Adrenal gland (tissue), 5 donors: Measurements from ENCODE around the gene SLC20A1.

ENCODE experiments used
- POLR2A ChIP-seq, 2 donors: fragments of 450-650 bp; IDR thresholded peaks; one replicate each; pipeline ENCODE4 v1.6.1; 2017; ENCODE audit warnings: antibody characterized with exemption in 2 of 2, mild to moderate bottlenecking in 2 of 2, moderate library complexity in 1 of 2
- TF ChIP-seq, protein P1 (sequence below), 6 experiments: fragments of 450-650 bp in 4 of 6; fragments of 200-600 bp in 2 of 6; sonication (generic) in 1 of 6; IDR thresholded peaks; 1 replicate in 5 of 6; 2 replicates in 1 of 6; pipeline versions ENCODE4 v1.5.1 to v1.8.0; 2016 to 2021; ENCODE audit warnings: antibody characterized with exemption in 6 of 6, mild to moderate bottlenecking in 2 of 6, moderate library complexity in 1 of 6
- donor health status: DM: no; HTN: no; CAD: no.

- TF ChIP-seq, protein P1, sequence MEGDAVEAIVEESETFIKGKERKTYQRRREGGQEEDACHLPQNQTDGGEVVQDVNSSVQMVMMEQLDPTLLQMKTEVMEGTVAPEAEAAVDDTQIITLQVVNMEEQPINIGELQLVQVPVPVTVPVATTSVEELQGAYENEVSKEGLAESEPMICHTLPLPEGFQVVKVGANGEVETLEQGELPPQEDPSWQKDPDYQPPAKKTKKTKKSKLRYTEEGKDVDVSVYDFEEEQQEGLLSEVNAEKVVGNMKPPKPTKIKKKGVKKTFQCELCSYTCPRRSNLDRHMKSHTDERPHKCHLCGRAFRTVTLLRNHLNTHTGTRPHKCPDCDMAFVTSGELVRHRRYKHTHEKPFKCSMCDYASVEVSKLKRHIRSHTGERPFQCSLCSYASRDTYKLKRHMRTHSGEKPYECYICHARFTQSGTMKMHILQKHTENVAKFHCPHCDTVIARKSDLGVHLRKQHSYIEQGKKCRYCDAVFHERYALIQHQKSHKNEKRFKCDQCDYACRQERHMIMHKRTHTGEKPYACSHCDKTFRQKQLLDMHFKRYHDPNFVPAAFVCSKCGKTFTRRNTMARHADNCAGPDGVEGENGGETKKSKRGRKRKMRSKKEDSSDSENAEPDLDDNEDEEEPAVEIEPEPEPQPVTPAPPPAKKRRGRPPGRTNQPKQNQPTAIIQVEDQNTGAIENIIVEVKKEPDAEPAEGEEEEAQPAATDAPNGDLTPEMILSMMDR (IDR thresholded peaks at IDR 0.05) = no peak
- TF ChIP-seq POLR2A (IDR thresholded peaks at IDR 0.05) = no peak
Observed at GRCh38 chr2:112665113-112665780, 19.5 kb downstream of the SLC20A1 start.
